Endothelial cell of umbilical vein (primary cell): ENCODE results near the gene VAPB. TPM values are rescaled to one million over a fixed set of nuclear protein-coding genes. Genes with fewer than 3 reads are reported as not detected.

ENCODE experiments used
- BruUV-seq: library from RNA; stranded (reverse); fragments of 400-500 nt; replicated peaks from 2 replicates; lab custom pipeline; 2021; lab: Mats Ljungman, UMichigan
- CTCF ChIA-PET: fragments of 300-600, 350-600 bp; sonication (Branson Sonifier 250); formaldehyde crosslinking; loops from one replicate; lab custom pipeline; 2021; ENCODE audit warnings: antibody characterized with exemption, inconsistent platforms; lab: Charles Lee
- POLR2A ChIA-PET: fragments of 300-600, 350-600 bp; sonication (Branson Sonifier 250); formaldehyde crosslinking; loops from one replicate; lab custom pipeline; 2021; ENCODE audit warnings: antibody characterized with exemption, inconsistent platforms; lab: Charles Lee
- DNase-seq: peaks from one replicate; pipeline ENCODE4 v3.0.0-alpha.2; 2011; ENCODE audit warnings: low read depth, low spot score
- FAIRE-seq: peaks from 2 replicates; lab custom pipeline; 2011; peaks lifted over from hg19 to GRCh38; lab: Jason Lieb, UNC
- H2AFZ ChIP-seq: 2 replicates; pipeline ENCODE4 v1.6.0; 2012; ENCODE audit warnings: low read depth, low read length, control low read depth, inconsistent platforms
- H3K27ac ChIP-seq: 2 replicates; pipeline ENCODE4 v1.5.1; 2011; ENCODE audit warnings: low read depth, mild to moderate bottlenecking, control low read depth, low read length, moderate library complexity; ENCODE audit not compliant: insufficient read depth
- H3K27me3 ChIP-seq, 2 experiments: 2 replicates each; pipeline versions ENCODE4 v1.6.0 to v1.6.1; 2011; ENCODE audit warnings: low read length in 2 of 2, mixed read lengths in 1 of 2; ENCODE audit not compliant: control insufficient read depth in 2 of 2, insufficient read depth in 2 of 2
- H3K36me3 ChIP-seq, 2 experiments: 2 replicates in 1 of 2; 3 replicates in 1 of 2; pipeline ENCODE4 v1.5.1; 2011; ENCODE audit warnings: low read length in 2 of 2, mild to moderate bottlenecking in 1 of 2, moderate library complexity in 1 of 2; ENCODE audit not compliant: control insufficient read depth in 2 of 2, insufficient read depth in 2 of 2; ENCODE audit errors: extremely low read depth in 1 of 2
- H3K4me1 ChIP-seq: 3 replicates; pipeline ENCODE4 v1.5.1; 2011; ENCODE audit warnings: mild to moderate bottlenecking, low read length; ENCODE audit not compliant: control insufficient read depth, insufficient read depth; ENCODE audit errors: extremely low read depth
- H3K4me2 ChIP-seq: 2 replicates; pipeline ENCODE4 v1.6.1; 2011; ENCODE audit warnings: low read length, control low read depth, mixed read lengths; ENCODE audit not compliant: insufficient read depth
- H3K4me3 ChIP-seq, 3 experiments: fragments of 200-600 bp in 1 of 3; sonication (generic), shearing (Covaris generic) in 1 of 3; replicated peaks in 1 of 3; 2 replicates each; pipeline ENCODE4 v1.5.1; 2011 to 2016; ENCODE audit warnings: control low read depth in 3 of 3, low read length in 3 of 3, mild to moderate bottlenecking in 2 of 3, inconsistent platforms in 1 of 3, low read depth in 1 of 3, moderate library complexity in 1 of 3; ENCODE audit not compliant: insufficient read depth in 1 of 3
- H3K79me2 ChIP-seq: 2 replicates; pipeline ENCODE4 v1.6.0; 2012; ENCODE audit warnings: low read length, inconsistent platforms; ENCODE audit not compliant: control insufficient read depth, insufficient read depth
- H3K9ac ChIP-seq: replicated peaks from 2 replicates; pipeline ENCODE3; 2011; ENCODE audit warnings: low read length, control low read depth; ENCODE audit not compliant: insufficient read depth; ENCODE audit errors: extremely low read depth
- H3K9me1 ChIP-seq: replicated peaks from 3 replicates; pipeline ENCODE4 v1.6.0; 2011; ENCODE audit warnings: mild to moderate bottlenecking, low read length; ENCODE audit not compliant: control insufficient read depth, insufficient read depth; ENCODE audit errors: extremely low read depth
- H3K9me3 ChIP-seq: replicated peaks from 2 replicates; pipeline ENCODE4 v1.5.1; 2012; ENCODE audit warnings: low read length, inconsistent platforms; ENCODE audit not compliant: control insufficient read depth, insufficient read depth
- H4K20me1 ChIP-seq: replicated peaks from 2 replicates; pipeline ENCODE3; 2011; ENCODE audit warnings: mild to moderate bottlenecking, low read length; ENCODE audit not compliant: control insufficient read depth, insufficient read depth; ENCODE audit errors: extremely low read depth
- EZH2 ChIP-seq: IDR thresholded peaks from 2 replicates; pipeline ENCODE4 v1.6.1; 2012; ENCODE audit warnings: borderline replicate concordance, low read depth, mild to moderate bottlenecking, moderate library complexity, low read length, inconsistent platforms; ENCODE audit not compliant: severe bottlenecking
- FOS ChIP-seq: IDR thresholded peaks from 2 replicates; pipeline ENCODE4 v1.6.1; 2011; ENCODE audit warnings: mild to moderate bottlenecking, low read length, moderate library complexity, borderline replicate concordance; ENCODE audit not compliant: insufficient read depth
- GATA2 ChIP-seq: IDR thresholded peaks from 2 replicates; pipeline ENCODE4 v1.7.0; 2011; ENCODE audit warnings: low read depth, mild to moderate bottlenecking, moderate library complexity, mixed read lengths, low read length; ENCODE audit not compliant: insufficient read length, insufficient read depth
- JUN ChIP-seq: IDR thresholded peaks from 2 replicates; pipeline ENCODE4 v1.6.1; 2011; ENCODE audit warnings: borderline replicate concordance, low read depth; ENCODE audit not compliant: insufficient read length, insufficient read depth
- MAX ChIP-seq: IDR thresholded peaks from 2 replicates; pipeline ENCODE4 v1.6.1; 2011; ENCODE audit not compliant: insufficient read depth, insufficient read length
- MYC ChIP-seq: IDR thresholded peaks from one replicate; pipeline ENCODE4 v1.6.1; 2011; ENCODE audit warnings: mild to moderate bottlenecking, low read depth, low read length
- POLR2A ChIP-seq: IDR thresholded peaks from 2 replicates; pipeline ENCODE4 v1.6.1; 2012; ENCODE audit warnings: low read depth, mild to moderate bottlenecking, control low read depth, low read length
- POLR2AphosphoS5 ChIP-seq: IDR thresholded peaks from 2 replicates; pipeline ENCODE4 v1.6.1; 2012; ENCODE audit warnings: low read depth, mild to moderate bottlenecking, control low read depth, low read length, moderate library complexity; ENCODE audit not compliant: insufficient read depth
- dilution Hi-C: fragments of 300-500 bp; cut with MboI; formaldehyde crosslinking; loops from one replicate; pipeline ENCODE4 v1.15.0; 2019; ENCODE audit warnings: low sequenced_read_pairs; ENCODE audit not compliant: extremely low pct_ligation_motif_present
- intact Hi-C: fragments of 100-400 bp; cut with micrococcal nuclease; formaldehyde crosslinking; loops from one replicate; pipeline ENCODE4 v1.10.0; 2022
- polyA plus RNA-seq, 4 experiments: library from polyadenylated mRNA; depleted of rRNA in 3 of 4; stranded (reverse) in 3 of 4; unstranded in 1 of 4; fragments of >200 nt; gene quantifications; 2 replicates each; pipeline versions ENCODE4 v1.2.1 to v1.2.3, GENCODE V29; 2011 to 2012; ENCODE audit warnings: missing spikeins in 1 of 4
- total RNA-seq: library from RNA; stranded (reverse); gene quantifications from 2 replicates; pipeline ENCODE4 v1.2.3, GENCODE V29; 2021
- TF ChIP-seq, protein P1 (sequence below), 2 donors: IDR thresholded peaks; 1 replicate in 1 of 2; 2 replicates in 1 of 2; pipeline ENCODE4 v1.5.1; 2011; ENCODE audit warnings: low read length in 2 of 2, mild to moderate bottlenecking in 2 of 2, moderate library complexity in 2 of 2, control low read depth in 1 of 2, inconsistent platforms in 1 of 2, low read depth in 1 of 2; ENCODE audit not compliant: insufficient read depth in 1 of 2; ENCODE audit errors: extremely low read depth in 1 of 2

The VAPB gene
- total and polyA plus RNA-seq, 2 donors (not counting 3 experiments of a cell fraction or from before 2014, with no cell fraction given) = 17.9 to 48.9 TPM

- ChIA-PET POLR2A (no interaction called here), CTCF (interaction anchor here (1.5 to 1.6 kb wide), 2 partner anchors 11 to 15 kb away, joined by 3 to 5 read pairs; no protein-coding TSS in a partner anchor)
- dilution Hi-C loops (no loop called here), intact Hi-C loops (no loop called here)
- Histone ChIP-seq H3K9me1 (no peaks in the 10 kb centered on the region), H3K27ac (no peak overlapping the region), H3K9me3 (no peaks in the 10 kb centered on the region), H3K79me2 (no peaks in the 10 kb centered on the region), H3K4me3 (no peak overlapping the region), H3K4me1 (no peaks in the 10 kb centered on the region), H3K36me3 (no peaks in the 10 kb centered on the region), H3K4me2 (no peak overlapping the region), H3K27me3 (no peaks in the 10 kb centered on the region), H3K9ac (no peak overlapping the region), H4K20me1 (no peaks in the 10 kb centered on the region), H2AFZ (no peak overlapping the region)
- BruUV-seq = no TSS peak
- DNase-seq = no peak
- FAIRE-seq = no peak
- no peak for TF ChIP-seq MAX
Observed at GRCh38 chr20:58375759-58376352, 13.2 kb upstream of the VAPB start.

- BruUV-seq = no TSS peak
- Histone ChIP-seq H3K36me3 (no peaks in the 10 kb centered on the region), H3K4me1 (no peaks in the 10 kb centered on the region), H4K20me1 (no peaks in the 10 kb centered on the region), H3K9me3 (no peaks in the 10 kb centered on the region), H3K9ac (no peak overlapping the region), H3K4me2 (no peak overlapping the region), H3K27me3 (no peaks in the 10 kb centered on the region), H3K4me3 (no peak overlapping the region), H3K27ac (no peak overlapping the region), H2AFZ (no peak overlapping the region), H3K79me2 (no peaks in the 10 kb centered on the region), H3K9me1 (no peaks in the 10 kb centered on the region)
- POLR2A ChIA-PET = no interaction called here
- intact Hi-C loops (no loop called here), dilution Hi-C loops (no loop called here)
- CTCF ChIA-PET = interaction anchor here (0.8 to 1.8 kb wide), 5 partner anchors 10 to 18 kb away, joined by 3 to 6 read pairs (median 3); partner anchors contain the start of gene VAPB
- FAIRE-seq = no peak
- DNase-seq = no peak
- TF ChIP-seq EZH2 (no peak), POLR2A (no peak), FOS (no peak), JUN (no peak), MAX (no peak), GATA2 (no peak), POLR2AphosphoS5 (no peak), MYC (no peak)
- TF ChIP-seq, protein P1, sequence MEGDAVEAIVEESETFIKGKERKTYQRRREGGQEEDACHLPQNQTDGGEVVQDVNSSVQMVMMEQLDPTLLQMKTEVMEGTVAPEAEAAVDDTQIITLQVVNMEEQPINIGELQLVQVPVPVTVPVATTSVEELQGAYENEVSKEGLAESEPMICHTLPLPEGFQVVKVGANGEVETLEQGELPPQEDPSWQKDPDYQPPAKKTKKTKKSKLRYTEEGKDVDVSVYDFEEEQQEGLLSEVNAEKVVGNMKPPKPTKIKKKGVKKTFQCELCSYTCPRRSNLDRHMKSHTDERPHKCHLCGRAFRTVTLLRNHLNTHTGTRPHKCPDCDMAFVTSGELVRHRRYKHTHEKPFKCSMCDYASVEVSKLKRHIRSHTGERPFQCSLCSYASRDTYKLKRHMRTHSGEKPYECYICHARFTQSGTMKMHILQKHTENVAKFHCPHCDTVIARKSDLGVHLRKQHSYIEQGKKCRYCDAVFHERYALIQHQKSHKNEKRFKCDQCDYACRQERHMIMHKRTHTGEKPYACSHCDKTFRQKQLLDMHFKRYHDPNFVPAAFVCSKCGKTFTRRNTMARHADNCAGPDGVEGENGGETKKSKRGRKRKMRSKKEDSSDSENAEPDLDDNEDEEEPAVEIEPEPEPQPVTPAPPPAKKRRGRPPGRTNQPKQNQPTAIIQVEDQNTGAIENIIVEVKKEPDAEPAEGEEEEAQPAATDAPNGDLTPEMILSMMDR (IDR thresholded peaks at IDR 0.05; ENCODE audit: extremely low read depth in 1 of 2, insufficient read depth in 1 of 2, low read depth in 1 of 2, low read length in 2 of 2) = no peak
Observed at GRCh38 chr20:58377017-58377416, 12.0 kb upstream of the VAPB start.
